Osteocyte (in vitro differentiated cells): ENCODE data around the gene PER1. TPM values are rescaled to one million over a fixed set of nuclear protein-coding genes. Genes with fewer than 3 reads are reported as not detected.

Source experiments
- DNase-seq: peaks from one replicate; pipeline ENCODE4 v3.0.0; 2021; ENCODE audit warnings: mixed read lengths; ENCODE audit not compliant: unreplicated experiment; ENCODE audit errors: extremely low spot score
- H3K27ac Mint-ChIP-seq: one replicate; pipeline ENCODE4 v1.8.0; 2021; ENCODE audit warnings: mild to moderate bottlenecking, mixed read lengths; ENCODE audit not compliant: unreplicated experiment
- H3K27me3 Mint-ChIP-seq: one replicate; pipeline ENCODE4 v1.8.0; 2021; ENCODE audit warnings: mixed read lengths; ENCODE audit not compliant: unreplicated experiment
- H3K36me3 Mint-ChIP-seq: one replicate; pipeline ENCODE4 v1.8.0; 2021; ENCODE audit warnings: mixed read lengths; ENCODE audit not compliant: unreplicated experiment
- H3K4me1 Mint-ChIP-seq: one replicate; pipeline ENCODE4 v1.8.0; 2021; ENCODE audit warnings: mixed read lengths; ENCODE audit not compliant: unreplicated experiment
- H3K4me3 Mint-ChIP-seq: one replicate; pipeline ENCODE4 v1.8.0; 2021; ENCODE audit warnings: mild to moderate bottlenecking, moderate library complexity, mixed read lengths; ENCODE audit not compliant: unreplicated experiment
- H3K9me3 Mint-ChIP-seq: one replicate; pipeline ENCODE4 v1.8.0; 2021; ENCODE audit warnings: mixed read lengths; ENCODE audit not compliant: unreplicated experiment
- total RNA-seq: library from RNA; stranded (reverse); gene quantifications from 2 replicates; pipeline ENCODE4 v1.2.1, GENCODE V29; 2021
- TF ChIP-seq, protein P1 (sequence below): fragments of 200-600 bp; sonication (generic); IDR thresholded peaks from 2 replicates; pipeline ENCODE4 v1.5.0; 2021; ENCODE audit warnings: antibody characterized with exemption, mild to moderate bottlenecking, moderate library complexity

Gene PER1
- total RNA-seq, 1 donor from 2014 or later: 173 TPM

DNA sequence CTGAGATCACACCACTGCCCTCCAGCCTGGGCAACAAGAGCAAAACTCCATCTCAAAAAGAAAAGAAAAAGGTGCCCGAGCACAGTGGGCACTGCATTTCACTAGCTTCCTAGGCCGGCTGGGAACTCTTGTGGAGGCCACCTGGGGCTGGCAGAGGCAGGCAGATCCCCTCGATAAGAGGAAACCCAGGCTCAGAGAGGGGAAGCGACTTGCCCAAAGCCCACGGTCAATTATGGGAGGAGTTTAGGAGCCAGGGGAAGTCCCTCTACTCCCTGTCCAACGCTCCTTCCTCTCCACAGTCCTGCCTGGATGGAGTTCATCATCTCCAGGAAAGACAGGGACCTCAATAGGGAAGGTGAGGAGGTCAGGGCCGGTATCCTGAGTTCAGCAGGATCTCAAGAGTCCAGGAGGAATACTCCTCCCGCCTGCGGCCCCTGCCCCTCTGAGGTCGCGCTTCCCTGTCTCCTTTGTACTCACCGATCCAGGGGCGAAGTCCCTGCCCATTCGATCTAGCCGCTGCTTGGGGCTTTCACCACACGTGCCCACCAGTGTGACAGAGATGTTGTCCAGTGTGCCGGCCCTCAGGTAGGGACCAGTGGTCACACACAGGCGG is 34.7 kb downstream of the PER1 start:
- H3K27me3 Mint-ChIP-seq: peaks cover 29% of the 10 kb centered on the region
- no peaks in the 10 kb centered on the region for H3K9me3 Mint-ChIP-seq
- peak overlapping the region; percentile 95 for H3K27ac Mint-ChIP-seq

GRCh38 chr17:8116776-8117175 is 35.4 kb downstream of the PER1 start:
- H3K4me1 Mint-ChIP-seq: peaks cover 33% of the 10 kb centered on the region
- no peaks in the 10 kb centered on the region for H3K36me3 Mint-ChIP-seq
- no peak overlapping the region for H3K27ac Mint-ChIP-seq
- TF ChIP-seq, protein P1, sequence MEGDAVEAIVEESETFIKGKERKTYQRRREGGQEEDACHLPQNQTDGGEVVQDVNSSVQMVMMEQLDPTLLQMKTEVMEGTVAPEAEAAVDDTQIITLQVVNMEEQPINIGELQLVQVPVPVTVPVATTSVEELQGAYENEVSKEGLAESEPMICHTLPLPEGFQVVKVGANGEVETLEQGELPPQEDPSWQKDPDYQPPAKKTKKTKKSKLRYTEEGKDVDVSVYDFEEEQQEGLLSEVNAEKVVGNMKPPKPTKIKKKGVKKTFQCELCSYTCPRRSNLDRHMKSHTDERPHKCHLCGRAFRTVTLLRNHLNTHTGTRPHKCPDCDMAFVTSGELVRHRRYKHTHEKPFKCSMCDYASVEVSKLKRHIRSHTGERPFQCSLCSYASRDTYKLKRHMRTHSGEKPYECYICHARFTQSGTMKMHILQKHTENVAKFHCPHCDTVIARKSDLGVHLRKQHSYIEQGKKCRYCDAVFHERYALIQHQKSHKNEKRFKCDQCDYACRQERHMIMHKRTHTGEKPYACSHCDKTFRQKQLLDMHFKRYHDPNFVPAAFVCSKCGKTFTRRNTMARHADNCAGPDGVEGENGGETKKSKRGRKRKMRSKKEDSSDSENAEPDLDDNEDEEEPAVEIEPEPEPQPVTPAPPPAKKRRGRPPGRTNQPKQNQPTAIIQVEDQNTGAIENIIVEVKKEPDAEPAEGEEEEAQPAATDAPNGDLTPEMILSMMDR: no peak
- no peak overlapping the region for H3K4me3 Mint-ChIP-seq
- peaks cover 32% of the 10 kb centered on the region for H3K27me3 Mint-ChIP-seq
- no peak for DNase-seq
- no peaks in the 10 kb centered on the region for H3K9me3 Mint-ChIP-seq

More for the DNA sequence above, 34.7 kb downstream of the PER1 start:
- peak overlapping the region; percentile 87 for H3K4me3 Mint-ChIP-seq
- H3K36me3 Mint-ChIP-seq: no peaks in the 10 kb centered on the region
- DNase-seq: no peak
- H3K4me1 Mint-ChIP-seq: peaks cover 33% of the 10 kb centered on the region
- TF ChIP-seq, protein P1: no peak

- Mint-ChIP-seq H3K27me3 (peaks cover 56% of the 10 kb centered on the region), H3K4me1 (peaks cover 8% of the 10 kb centered on the region), H3K36me3 (no peaks in the 10 kb centered on the region), H3K9me3 (no peaks in the 10 kb centered on the region), H3K27ac (no peak overlapping the region), H3K4me3 (no peak overlapping the region)
- TF ChIP-seq, protein P1: no peak
- no peak for DNase-seq
These were observed 41.3 kb downstream of the PER1 start for GRCh38 chr17:8110907-8111306.

DNA sequence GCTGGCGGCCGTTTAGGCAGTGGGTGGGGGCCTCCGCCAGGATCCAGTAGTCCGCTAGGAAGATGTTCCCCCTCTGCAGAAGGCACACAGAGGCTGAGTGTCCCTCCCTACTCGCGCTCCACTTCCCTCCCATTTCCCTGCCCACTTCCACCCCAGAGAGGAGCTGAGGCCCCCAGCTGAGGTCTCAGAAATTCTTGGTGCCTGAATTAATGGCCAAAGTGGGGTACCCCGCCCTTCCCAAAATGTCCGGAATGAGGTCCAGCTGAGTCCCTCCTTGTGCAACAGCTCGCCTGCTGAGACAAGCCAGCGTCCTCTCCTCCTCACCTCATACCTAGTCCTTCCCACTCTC is 41.8 kb downstream of the PER1 start:
- H3K4me3 Mint-ChIP-seq: no peak overlapping the region
- H3K4me1 Mint-ChIP-seq: peaks cover 8% of the 10 kb centered on the region
- H3K27me3 Mint-ChIP-seq: peaks cover 54% of the 10 kb centered on the region
- no peak for DNase-seq
- H3K36me3 Mint-ChIP-seq: no peaks in the 10 kb centered on the region
- H3K27ac Mint-ChIP-seq: no peak overlapping the region
- no peaks in the 10 kb centered on the region for H3K9me3 Mint-ChIP-seq
- TF ChIP-seq, protein P1: no peak

- TF ChIP-seq, protein P1: peak; percentile 76
- H3K27me3 Mint-ChIP-seq: peaks cover 49% of the 10 kb centered on the region
- no peaks in the 10 kb centered on the region for H3K36me3 Mint-ChIP-seq
- H3K27ac Mint-ChIP-seq: no peak overlapping the region
- DNase-seq: no peak
- no peak overlapping the region for H3K4me3 Mint-ChIP-seq
- no peaks in the 10 kb centered on the region for H3K9me3 Mint-ChIP-seq
- H3K4me1 Mint-ChIP-seq: peaks cover 8% of the 10 kb centered on the region
These were observed 42.3 kb downstream of the PER1 start for GRCh38 chr17:8109661-8110455.
